Adipocyte (in vitro differentiated cells): Measurements from ENCODE around the gene SORCS2.

Experiments used
- DNase-seq: peaks from one replicate; pipeline ENCODE4 v3.0.0-alpha.2; 2015; ENCODE audit warnings: low read depth
- H3K27me3 ChIP-seq: replicated peaks from 2 replicates; pipeline ENCODE4 v1.7.0; 2013; ENCODE audit warnings: mild to moderate bottlenecking, low read length, moderate library complexity; ENCODE audit not compliant: control insufficient read depth, insufficient read depth
- H3K36me3 ChIP-seq: 2 replicates; pipeline ENCODE4 v1.7.0; 2013; ENCODE audit warnings: low read length, mild to moderate bottlenecking, moderate library complexity; ENCODE audit not compliant: control insufficient read depth, insufficient read depth, severe bottlenecking
- H3K4me1 ChIP-seq: 2 replicates; pipeline ENCODE4 v1.7.0; 2013; ENCODE audit warnings: mild to moderate bottlenecking, low read length, moderate library complexity; ENCODE audit not compliant: control insufficient read depth, insufficient read depth
- H3K4me3 ChIP-seq: 2 replicates; pipeline ENCODE4 v1.7.0; 2013; ENCODE audit warnings: mild to moderate bottlenecking, low read length, moderate library complexity
- H3K9ac ChIP-seq: 2 replicates; pipeline ENCODE4 v1.7.0; 2013; ENCODE audit warnings: mild to moderate bottlenecking, low read length, moderate library complexity
- H3K9me3 ChIP-seq: 2 replicates; pipeline ENCODE4 v1.7.0; 2013; ENCODE audit warnings: mild to moderate bottlenecking, low read length, moderate library complexity; ENCODE audit not compliant: control insufficient read depth

SORCS2 gene

GRCh38 chr4:7327341-7327885, 135.1 kb downstream of the SORCS2 start:
- no peaks in the 10 kb centered on the region for H3K36me3 ChIP-seq
- H3K9ac ChIP-seq: no peak overlapping the region
- no peak for DNase-seq
- peaks cover 24% of the 10 kb centered on the region for H3K27me3 ChIP-seq
- H3K4me3 ChIP-seq: no peak overlapping the region
- peaks cover 14% of the 10 kb centered on the region for H3K4me1 ChIP-seq
- H3K9me3 ChIP-seq: no peaks in the 10 kb centered on the region

- Histone ChIP-seq H3K9ac (no peak overlapping the region), H3K4me1 (peaks cover 14% of the 10 kb centered on the region), H3K9me3 (no peaks in the 10 kb centered on the region), H3K4me3 (no peak overlapping the region), H3K27me3 (peaks cover 24% of the 10 kb centered on the region), H3K36me3 (no peaks in the 10 kb centered on the region)
- no peak for DNase-seq
These were observed 136.0 kb downstream of the SORCS2 start for GRCh38 chr4:7328162-7328912.

- no peaks in the 10 kb centered on the region for H3K9me3 ChIP-seq
- peak; percentile 84 for DNase-seq
- no peak overlapping the region for H3K4me3 ChIP-seq
- peaks cover 24% of the 10 kb centered on the region for H3K27me3 ChIP-seq
- no peak overlapping the region for H3K9ac ChIP-seq
- H3K4me1 ChIP-seq: peaks cover 14% of the 10 kb centered on the region
- no peaks in the 10 kb centered on the region for H3K36me3 ChIP-seq
These were observed 136.7 kb downstream of the SORCS2 start for GRCh38 chr4:7328913-7329638.

GRCh38 chr4:7330031-7330596, 137.8 kb downstream of the SORCS2 start:
- no peak for DNase-seq
- peaks cover 15% of the 10 kb centered on the region for H3K4me1 ChIP-seq

GRCh38 chr4:7330811-7331681, 138.7 kb downstream of the SORCS2 start:
- DNase-seq: no peak
- H3K9me3 ChIP-seq: no peaks in the 10 kb centered on the region
- H3K4me3 ChIP-seq: no peak overlapping the region
- H3K27me3 ChIP-seq: peaks cover 24% of the 10 kb centered on the region
- H3K4me1 ChIP-seq: peaks cover 20% of the 10 kb centered on the region
- no peak overlapping the region for H3K9ac ChIP-seq
- no peaks in the 10 kb centered on the region for H3K36me3 ChIP-seq

More at GRCh38 chr4:7330031-7330596, 137.8 kb downstream of the SORCS2 start:
- no peak overlapping the region for H3K4me3 ChIP-seq
- H3K36me3 ChIP-seq: no peaks in the 10 kb centered on the region
- peaks cover 24% of the 10 kb centered on the region for H3K27me3 ChIP-seq
- no peaks in the 10 kb centered on the region for H3K9me3 ChIP-seq
- no peak overlapping the region for H3K9ac ChIP-seq

- no peaks in the 10 kb centered on the region for H3K9me3 ChIP-seq
These were observed 139.3 kb downstream of the SORCS2 start for GRCh38 chr4:7331682-7332000.

GRCh38 chr4:7332216-7333023, 140.1 kb downstream of the SORCS2 start:
- Histone ChIP-seq H3K4me3 (no peak overlapping the region), H3K27me3 (peaks cover 17% of the 10 kb centered on the region), H3K36me3 (no peaks in the 10 kb centered on the region), H3K9ac (no peak overlapping the region), H3K4me1 (peaks cover 20% of the 10 kb centered on the region), H3K9me3 (no peaks in the 10 kb centered on the region)
- DNase-seq: peak; percentile 65

More at GRCh38 chr4:7331682-7332000, 139.3 kb downstream of the SORCS2 start:
- no peak overlapping the region for H3K4me3 ChIP-seq
- DNase-seq: no peak
- H3K36me3 ChIP-seq: no peaks in the 10 kb centered on the region
- peaks cover 20% of the 10 kb centered on the region for H3K4me1 ChIP-seq
- peaks cover 21% of the 10 kb centered on the region for H3K27me3 ChIP-seq
- H3K9ac ChIP-seq: no peak overlapping the region

GRCh38 chr4:7333024-7333780, 140.9 kb downstream of the SORCS2 start:
- H3K4me1 ChIP-seq: peaks cover 20% of the 10 kb centered on the region
- no peak overlapping the region for H3K4me3 ChIP-seq
- no peak overlapping the region for H3K9ac ChIP-seq
- H3K27me3 ChIP-seq: peaks cover 14% of the 10 kb centered on the region
- DNase-seq: no peak
- no peaks in the 10 kb centered on the region for H3K9me3 ChIP-seq
- no peaks in the 10 kb centered on the region for H3K36me3 ChIP-seq

GRCh38 chr4:7333801-7334421, 141.6 kb downstream of the SORCS2 start:
- no peak overlapping the region for H3K9ac ChIP-seq
- no peak overlapping the region for H3K4me3 ChIP-seq
- H3K4me1 ChIP-seq: peaks cover 16% of the 10 kb centered on the region
- H3K27me3 ChIP-seq: peaks cover 10% of the 10 kb centered on the region
- DNase-seq: no peak
- no peaks in the 10 kb centered on the region for H3K9me3 ChIP-seq
- H3K36me3 ChIP-seq: no peaks in the 10 kb centered on the region
